Dendritic cell treated with granulocyte-macrophage colony-stimulating factor and Interleukin-4, amounts not matched to agents 40 ng/mL and 50 ng/mL, for 4 days (primary cell): ENCODE measurements around the gene CCDC97.

ENCODE experiments used
- H3K27ac Mint-ChIP-seq: one replicate; pipeline ENCODE4 v1.8.0; 2022; ENCODE audit warnings: mild to moderate bottlenecking, mixed read lengths
- H3K27me3 Mint-ChIP-seq: one replicate; pipeline ENCODE4 v1.8.0; 2022; ENCODE audit warnings: mild to moderate bottlenecking, mixed read lengths
- H3K36me3 Mint-ChIP-seq: one replicate; pipeline ENCODE4 v1.8.0; 2022; ENCODE audit warnings: low read depth, mixed read lengths
- H3K4me1 Mint-ChIP-seq: one replicate; pipeline ENCODE4 v1.8.0; 2022; ENCODE audit warnings: low read depth, mixed read lengths
- H3K4me3 Mint-ChIP-seq: one replicate; pipeline ENCODE4 v1.8.0; 2022; ENCODE audit warnings: mild to moderate bottlenecking, moderate library complexity, mixed read lengths
- H3K9me3 Mint-ChIP-seq: one replicate; pipeline ENCODE4 v1.8.0; 2022; ENCODE audit warnings: mixed read lengths
- intact Hi-C: fragments of 100-400 bp; cut with micrococcal nuclease; formaldehyde crosslinking; loops from one replicate; pipeline ENCODE4 v1.15.0; 2022

CCDC97 gene

GRCh38 chr19:41327076-41327575 is 17.2 kb downstream of the CCDC97 start:
- no peaks in the 10 kb centered on the region for H3K27me3 Mint-ChIP-seq
- peak overlapping the region; percentile 76 for H3K4me3 Mint-ChIP-seq
- intact Hi-C loops, result loop anchor here (10.0 kb wide), 1 partner anchor 108 kb away; the partner anchor contains the start of gene DMAC2
- H3K27ac Mint-ChIP-seq, result peak overlapping the region; percentile 98
- H3K36me3 Mint-ChIP-seq, result peaks cover 98% of the 10 kb centered on the region
- H3K9me3 Mint-ChIP-seq, result no peaks in the 10 kb centered on the region
- H3K4me1 Mint-ChIP-seq, result peaks cover 91% of the 10 kb centered on the region

- Mint-ChIP-seq H3K36me3 (peaks cover 98% of the 10 kb centered on the region), H3K4me1 (peaks cover 87% of the 10 kb centered on the region), H3K27ac (peak overlapping the region; percentile 98), H3K4me3 (peak overlapping the region; percentile 76), H3K9me3 (no peaks in the 10 kb centered on the region), H3K27me3 (no peaks in the 10 kb centered on the region)
- intact Hi-C loops, result loop anchor here (10.0 kb wide), 1 partner anchor 107 kb away; the partner anchor contains the start of gene DMAC2
These were observed 17.7 kb downstream of the CCDC97 start for GRCh38 chr19:41327576-41328156.

DNA sequence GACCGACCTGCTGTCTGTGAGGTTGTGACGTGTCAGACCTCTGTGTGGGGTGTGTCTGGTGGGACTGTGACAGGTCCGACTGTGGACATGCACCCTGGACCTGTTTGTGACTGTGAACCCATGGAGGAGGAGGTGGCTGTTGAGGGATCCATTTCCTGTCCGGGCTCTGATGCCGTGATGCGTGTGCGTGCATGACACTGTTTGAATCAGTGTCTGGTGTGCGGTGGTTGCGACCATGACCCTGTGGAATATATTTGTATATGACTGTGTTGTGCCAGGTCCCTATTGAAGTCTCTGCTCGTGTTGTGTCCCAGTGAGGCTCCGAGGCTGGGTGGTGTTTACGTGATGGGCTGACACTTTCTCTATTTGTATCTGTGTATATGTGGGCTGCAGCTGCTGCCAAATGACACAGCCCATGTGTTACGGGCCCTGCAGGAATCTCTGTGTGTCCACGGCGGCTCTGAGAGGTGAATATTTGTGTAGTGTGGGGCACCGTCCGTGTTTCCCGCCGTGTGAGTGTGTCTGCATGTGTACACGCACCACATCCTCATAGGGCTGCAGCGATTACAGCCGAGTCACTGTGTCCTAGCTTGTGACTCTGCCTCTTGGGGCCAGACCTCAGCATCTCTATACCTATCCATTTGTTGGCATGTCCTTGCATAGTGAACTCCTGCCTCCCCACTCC is 18.3 kb downstream of the CCDC97 start:
- intact Hi-C loops, result loop anchor here (10.0 kb wide), 1 partner anchor 107 kb away; the partner anchor contains the start of gene DMAC2
- peaks cover 98% of the 10 kb centered on the region for H3K36me3 Mint-ChIP-seq

DNA sequence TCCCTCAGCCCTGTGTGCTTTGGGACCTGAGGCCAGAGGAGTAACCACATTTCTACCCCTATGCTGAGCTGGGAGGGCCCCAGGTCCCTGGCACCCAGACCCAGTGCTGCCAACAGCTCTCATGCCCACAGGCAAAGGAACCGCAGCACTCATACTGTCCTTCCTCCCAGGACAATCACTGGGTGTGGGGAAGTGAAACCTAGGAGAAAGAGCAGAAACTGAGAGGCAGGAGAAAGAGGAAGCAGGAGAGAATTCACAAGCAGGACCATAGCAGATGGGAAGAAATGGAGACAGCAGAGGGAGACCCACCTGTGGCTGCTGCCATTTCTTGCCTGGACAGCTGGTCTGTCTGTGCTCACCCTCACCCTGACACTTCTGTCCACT is 18.9 kb downstream of the CCDC97 start:
- intact Hi-C loops, result loop anchor here (1.0 to 10.0 kb wide), 2 partner anchors 24 to 106 kb away; partner anchors contain the start of genes DMAC2 and TGFB1
- H3K9me3 Mint-ChIP-seq, result no peaks in the 10 kb centered on the region

More for the DNA sequence above, 18.3 kb downstream of the CCDC97 start:
- H3K9me3 Mint-ChIP-seq, result no peaks in the 10 kb centered on the region
- H3K27me3 Mint-ChIP-seq, result no peaks in the 10 kb centered on the region
- H3K4me3 Mint-ChIP-seq, result peak overlapping the region; percentile 76
- peaks cover 86% of the 10 kb centered on the region for H3K4me1 Mint-ChIP-seq
- H3K27ac Mint-ChIP-seq, result peak overlapping the region; percentile 98

DNA sequence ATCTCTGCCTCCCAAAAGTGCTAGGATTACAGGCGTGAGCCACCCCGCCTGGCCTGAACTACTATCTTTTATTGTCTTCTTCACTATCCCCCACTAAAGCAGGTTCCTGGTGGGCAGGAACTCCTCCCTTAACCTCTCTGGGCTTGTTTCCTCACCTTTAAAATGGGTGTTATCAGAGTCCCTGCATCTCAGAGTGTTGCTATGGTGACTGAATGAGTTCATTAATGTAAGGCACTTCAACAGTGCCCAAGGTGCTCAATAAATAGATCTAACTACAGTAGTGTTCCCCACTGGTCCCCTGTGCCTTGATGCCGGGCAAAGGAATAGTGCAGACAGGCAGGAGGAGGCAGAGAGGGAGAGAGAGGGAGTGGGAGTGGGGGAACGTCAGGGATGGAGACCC is 20.5 kb downstream of the CCDC97 start:
- intact Hi-C loops, result no loop called here
- H3K27ac Mint-ChIP-seq, result peak overlapping the region; percentile 59

More for the DNA sequence above, 18.9 kb downstream of the CCDC97 start:
- peaks cover 98% of the 10 kb centered on the region for H3K36me3 Mint-ChIP-seq
- peak overlapping the region; percentile 76 for H3K4me3 Mint-ChIP-seq
- peak overlapping the region; percentile 98 for H3K27ac Mint-ChIP-seq
- peaks cover 86% of the 10 kb centered on the region for H3K4me1 Mint-ChIP-seq
- H3K27me3 Mint-ChIP-seq, result no peaks in the 10 kb centered on the region

DNA sequence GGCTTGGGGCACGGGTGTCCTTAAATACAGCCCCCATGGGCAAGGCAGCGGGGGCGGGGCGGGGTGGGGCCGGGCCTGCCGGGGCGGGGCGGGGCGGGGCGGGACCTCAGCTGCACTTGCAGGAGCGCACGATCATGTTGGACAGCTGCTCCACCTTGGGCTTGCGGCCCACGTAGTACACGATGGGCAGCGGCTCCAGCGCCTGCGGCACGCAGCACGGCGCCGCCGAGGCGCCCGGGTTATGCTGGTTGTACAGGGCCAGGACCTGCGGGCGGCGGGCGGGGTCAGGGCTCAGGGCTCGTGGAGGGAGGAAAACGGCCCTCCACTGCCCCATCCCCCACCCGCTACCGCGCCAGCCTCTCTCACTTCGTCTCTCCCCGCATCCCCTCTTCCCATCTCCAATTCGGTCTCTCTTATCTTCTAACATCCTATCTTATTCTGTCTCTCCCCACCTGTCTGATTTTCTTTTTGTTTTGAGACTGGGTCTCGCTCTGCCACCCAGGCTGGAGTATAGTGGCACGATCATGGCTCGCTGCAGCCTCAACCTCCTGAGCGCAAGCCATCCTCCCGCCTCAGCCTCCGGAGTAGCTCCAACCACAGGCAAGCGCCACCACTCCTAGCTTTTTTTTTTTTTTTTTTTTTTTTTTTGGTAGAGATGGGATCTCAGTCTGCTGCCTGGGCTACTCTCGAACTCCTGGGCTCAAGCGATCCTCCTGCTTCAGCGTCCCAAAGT is 21.1 kb downstream of the CCDC97 start:
- no peak overlapping the region for H3K4me3 Mint-ChIP-seq
- H3K36me3 Mint-ChIP-seq, result peaks cover 88% of the 10 kb centered on the region
- no peaks in the 10 kb centered on the region for H3K9me3 Mint-ChIP-seq
- H3K4me1 Mint-ChIP-seq, result peaks cover 82% of the 10 kb centered on the region
- intact Hi-C loops, result no loop called here
- H3K27ac Mint-ChIP-seq, result peak overlapping the region; percentile 59
- H3K27me3 Mint-ChIP-seq, result no peaks in the 10 kb centered on the region

More for the DNA sequence above, 20.5 kb downstream of the CCDC97 start:
- Mint-ChIP-seq H3K9me3 (no peaks in the 10 kb centered on the region), H3K36me3 (peaks cover 88% of the 10 kb centered on the region), H3K4me3 (no peak overlapping the region), H3K27me3 (no peaks in the 10 kb centered on the region), H3K4me1 (peaks cover 86% of the 10 kb centered on the region)

DNA sequence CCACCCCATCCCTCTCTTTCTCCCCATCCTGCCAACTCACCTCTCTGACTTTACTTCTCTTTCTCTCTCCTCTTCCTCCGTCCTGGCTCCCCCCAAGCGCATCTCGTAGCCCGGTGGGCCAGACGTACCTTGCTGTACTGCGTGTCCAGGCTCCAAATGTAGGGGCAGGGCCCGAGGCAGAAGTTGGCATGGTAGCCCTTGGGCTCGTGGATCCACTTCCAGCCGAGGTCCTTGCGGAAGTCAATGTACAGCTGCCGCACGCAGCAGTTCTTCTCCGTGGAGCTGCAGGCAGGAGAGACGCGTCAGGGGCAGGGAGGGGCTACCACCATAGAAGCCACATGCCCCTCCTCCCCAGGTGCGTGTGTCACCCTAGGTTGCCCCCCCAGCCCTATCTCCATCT is 22.0 kb downstream of the CCDC97 start:
- Mint-ChIP-seq H3K9me3 (no peaks in the 10 kb centered on the region), H3K27ac (peak overlapping the region; percentile 9), H3K36me3 (peaks cover 88% of the 10 kb centered on the region), H3K27me3 (no peaks in the 10 kb centered on the region), H3K4me3 (no peak overlapping the region), H3K4me1 (peaks cover 74% of the 10 kb centered on the region)
- intact Hi-C loops, result no loop called here

GRCh38 chr19:41332468-41332867 is 22.5 kb downstream of the CCDC97 start:
- Mint-ChIP-seq H3K9me3 (no peaks in the 10 kb centered on the region), H3K4me1 (peaks cover 72% of the 10 kb centered on the region), H3K4me3 (no peak overlapping the region), H3K27ac (peak overlapping the region; percentile 13), H3K36me3 (peaks cover 90% of the 10 kb centered on the region), H3K27me3 (no peaks in the 10 kb centered on the region)
- intact Hi-C loops, result no loop called here

GRCh38 chr19:41334793-41335192 is 24.8 kb downstream of the CCDC97 start:
- Mint-ChIP-seq H3K36me3 (peaks cover 90% of the 10 kb centered on the region), H3K4me1 (peaks cover 62% of the 10 kb centered on the region), H3K9me3 (no peaks in the 10 kb centered on the region), H3K4me3 (peak overlapping the region; percentile 46), H3K27me3 (no peaks in the 10 kb centered on the region), H3K27ac (peak overlapping the region; percentile 83)
- intact Hi-C loops, result no loop called here

DNA sequence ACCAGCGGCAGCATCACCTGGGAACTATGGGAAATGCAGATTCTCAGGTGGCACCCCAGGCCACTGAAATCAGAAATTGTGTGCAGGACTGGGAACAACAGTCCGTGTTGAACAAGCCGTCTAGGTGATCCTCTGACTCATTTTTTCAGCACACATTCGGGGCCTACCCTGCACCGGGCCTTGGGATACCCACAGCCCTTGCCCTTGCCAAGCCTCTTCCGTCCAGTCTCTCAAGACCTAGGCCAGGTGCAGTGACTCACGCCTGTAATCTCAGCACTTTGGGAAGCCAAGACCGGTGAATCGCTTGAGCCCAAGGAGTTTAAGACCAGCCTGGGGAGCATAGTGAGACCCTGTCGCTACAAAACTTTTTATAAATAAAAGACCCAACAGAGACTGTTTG is 25.5 kb downstream of the CCDC97 start:
- Mint-ChIP-seq H3K27ac (peak overlapping the region; percentile 83), H3K4me3 (no peak overlapping the region), H3K27me3 (no peaks in the 10 kb centered on the region), H3K4me1 (peaks cover 61% of the 10 kb centered on the region), H3K9me3 (no peaks in the 10 kb centered on the region), H3K36me3 (peaks cover 90% of the 10 kb centered on the region)
- intact Hi-C loops, result no loop called here

GRCh38 chr19:41339936-41340335 is 30.0 kb downstream of the CCDC97 start:
- Mint-ChIP-seq H3K4me1 (peaks cover 58% of the 10 kb centered on the region), H3K4me3 (no peak overlapping the region), H3K27ac (no peak overlapping the region)

GRCh38 chr19:41341669-41342490 is 31.9 kb downstream of the CCDC97 start:
- H3K9me3 Mint-ChIP-seq, result no peaks in the 10 kb centered on the region
- H3K4me3 Mint-ChIP-seq, result no peak overlapping the region
- peak overlapping the region; percentile 26 for H3K27ac Mint-ChIP-seq
- no peaks in the 10 kb centered on the region for H3K27me3 Mint-ChIP-seq
- intact Hi-C loops, result no loop called here
- H3K4me1 Mint-ChIP-seq, result peaks cover 49% of the 10 kb centered on the region
- H3K36me3 Mint-ChIP-seq, result peaks cover 100% of the 10 kb centered on the region

More at GRCh38 chr19:41339936-41340335, 30.0 kb downstream of the CCDC97 start:
- Mint-ChIP-seq H3K27me3 (no peaks in the 10 kb centered on the region), H3K9me3 (no peaks in the 10 kb centered on the region), H3K36me3 (peaks cover 97% of the 10 kb centered on the region)
- intact Hi-C loops, result no loop called here

DNA sequence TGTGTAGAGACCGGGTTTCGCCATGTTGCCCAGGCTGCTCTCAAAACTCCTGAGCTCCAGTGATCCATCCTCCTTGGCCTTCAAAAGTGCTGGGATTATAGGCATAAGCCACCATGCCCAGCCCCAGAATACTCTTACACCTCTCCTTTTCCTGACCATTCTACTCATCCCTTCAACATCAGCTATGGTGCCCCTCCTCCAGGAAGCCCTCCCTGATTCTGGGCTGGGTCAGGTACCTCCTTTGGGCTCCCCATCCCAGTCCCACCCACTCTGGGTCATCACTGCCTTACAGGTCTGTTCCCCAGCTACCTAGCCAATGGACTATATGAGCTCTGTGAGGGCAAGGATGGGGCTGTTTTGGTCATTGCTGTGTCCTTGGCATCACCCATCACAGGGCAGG is 34.2 kb downstream of the CCDC97 start:
- Mint-ChIP-seq H3K27me3 (no peaks in the 10 kb centered on the region), H3K4me3 (no peak overlapping the region), H3K27ac (no peak overlapping the region), H3K4me1 (peaks cover 53% of the 10 kb centered on the region), H3K9me3 (no peaks in the 10 kb centered on the region), H3K36me3 (peaks cover 100% of the 10 kb centered on the region)
- intact Hi-C loops, result no loop called here
